GM19463 (cell line): Measurements from ENCODE around the gene IRF4.

ENCODE experiments used
- ATAC-seq: cut with Tn5 transposase; IDR thresholded peaks from one replicate; pipeline ENCODE4 v1.9.1; 2021; ENCODE audit warnings: mild to moderate bottlenecking, moderate library complexity; ENCODE audit not compliant: unreplicated experiment

IRF4 gene

DNA sequence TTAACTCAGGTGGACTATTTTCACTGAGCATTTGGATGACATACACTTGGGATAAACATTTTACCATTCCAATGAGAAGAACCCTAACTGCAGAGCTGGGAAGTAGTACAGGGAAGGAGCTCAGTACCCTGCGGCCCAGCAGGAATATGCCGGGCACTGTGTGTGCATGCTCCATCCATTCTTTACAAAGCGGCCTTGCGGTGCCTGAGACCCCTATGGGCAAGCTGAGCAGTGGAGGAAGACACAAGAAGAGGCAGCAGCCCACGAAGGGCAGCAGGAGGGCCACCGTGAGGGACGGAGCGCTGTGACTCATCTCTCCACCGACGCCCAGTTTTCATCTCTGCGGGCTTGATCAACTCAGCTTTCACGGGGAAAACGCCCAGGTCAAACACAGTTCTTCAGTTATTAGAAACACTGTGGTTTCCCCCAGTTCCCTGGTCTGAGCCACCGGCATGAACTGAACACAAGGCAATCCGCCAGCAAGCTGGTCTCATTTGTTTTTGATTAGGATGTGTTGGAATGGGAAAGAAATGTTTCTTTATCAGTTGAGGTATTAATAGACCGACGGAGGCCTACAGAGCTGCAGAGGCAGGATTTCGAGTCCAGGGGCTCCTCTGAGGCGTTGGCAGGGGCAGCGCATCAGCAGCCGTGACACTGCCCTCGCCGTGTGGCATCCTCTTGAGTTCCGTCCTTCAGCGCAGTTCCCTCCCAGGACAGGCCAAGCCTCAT is 44.9 kb downstream of the IRF4 start:
- no peak for ATAC-seq

DNA sequence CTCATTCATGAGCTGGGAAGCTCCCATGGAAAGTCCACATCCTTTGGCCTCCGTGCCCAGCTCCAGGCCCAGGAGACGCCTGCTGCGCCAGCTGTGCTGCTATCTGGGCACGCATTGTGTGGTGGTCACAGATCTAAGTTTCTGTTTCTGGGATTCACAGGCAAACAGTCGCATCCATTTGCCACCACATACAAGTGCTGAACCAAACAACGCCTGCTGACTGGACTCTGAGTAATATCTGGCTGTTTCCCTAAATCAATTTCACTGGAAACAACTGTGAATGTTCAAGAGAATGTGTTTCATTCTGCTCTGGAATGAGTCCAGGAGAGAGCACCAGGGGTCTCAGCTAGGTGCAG is 45.5 kb downstream of the IRF4 start:
- ATAC-seq = no peak

DNA sequence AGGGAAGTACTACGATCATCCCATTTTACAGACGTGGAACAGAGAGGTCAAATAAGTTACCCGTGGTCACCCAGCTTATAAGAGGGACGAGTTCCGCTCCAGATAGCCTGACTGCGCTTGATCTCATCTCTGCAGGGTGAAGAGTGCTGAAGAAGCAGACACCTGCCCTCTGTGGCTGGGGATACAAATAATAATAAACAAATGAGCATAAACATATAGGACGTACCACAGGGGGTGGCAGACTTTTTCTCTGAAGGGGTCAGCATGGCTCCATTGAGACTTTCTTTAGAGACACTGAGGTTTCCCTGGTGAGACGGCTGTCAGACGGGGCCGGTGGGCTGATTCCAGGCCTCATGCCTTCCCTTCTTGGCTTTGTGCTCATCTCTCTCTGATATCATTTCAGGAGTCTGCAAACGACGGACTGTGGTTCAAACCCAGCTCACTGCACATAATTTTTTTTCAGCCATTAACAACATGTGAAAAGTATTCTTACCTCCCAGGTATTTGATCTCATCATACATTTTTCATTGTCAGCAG is 47.1 kb downstream of the IRF4 start:
- ATAC-seq = no peak

DNA sequence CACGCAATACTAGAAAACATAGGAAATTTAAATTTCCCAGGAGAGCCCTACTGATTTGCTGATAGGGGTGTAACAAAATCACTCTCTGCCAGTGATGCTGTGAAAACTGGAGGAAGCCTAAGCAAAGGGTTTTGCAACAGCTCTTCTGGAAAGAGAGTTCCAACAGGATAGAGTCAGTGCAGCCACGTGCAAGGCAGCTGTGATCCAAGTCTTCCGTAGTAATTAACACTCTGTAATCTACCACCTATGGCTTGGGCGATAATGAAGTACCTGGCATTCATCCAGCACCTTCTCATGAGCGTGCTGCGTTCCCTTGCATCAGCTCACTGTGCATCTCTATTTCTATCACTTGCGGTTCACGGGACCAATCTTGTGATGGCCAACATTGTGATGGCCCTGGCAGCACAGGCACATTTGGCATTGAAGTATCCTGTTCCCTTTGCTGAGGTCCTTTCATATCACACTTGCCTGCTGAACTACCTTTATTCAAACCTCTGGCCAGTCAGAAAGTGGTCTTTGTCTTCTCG is 48.2 kb downstream of the IRF4 start:
- ATAC-seq = no peak

DNA sequence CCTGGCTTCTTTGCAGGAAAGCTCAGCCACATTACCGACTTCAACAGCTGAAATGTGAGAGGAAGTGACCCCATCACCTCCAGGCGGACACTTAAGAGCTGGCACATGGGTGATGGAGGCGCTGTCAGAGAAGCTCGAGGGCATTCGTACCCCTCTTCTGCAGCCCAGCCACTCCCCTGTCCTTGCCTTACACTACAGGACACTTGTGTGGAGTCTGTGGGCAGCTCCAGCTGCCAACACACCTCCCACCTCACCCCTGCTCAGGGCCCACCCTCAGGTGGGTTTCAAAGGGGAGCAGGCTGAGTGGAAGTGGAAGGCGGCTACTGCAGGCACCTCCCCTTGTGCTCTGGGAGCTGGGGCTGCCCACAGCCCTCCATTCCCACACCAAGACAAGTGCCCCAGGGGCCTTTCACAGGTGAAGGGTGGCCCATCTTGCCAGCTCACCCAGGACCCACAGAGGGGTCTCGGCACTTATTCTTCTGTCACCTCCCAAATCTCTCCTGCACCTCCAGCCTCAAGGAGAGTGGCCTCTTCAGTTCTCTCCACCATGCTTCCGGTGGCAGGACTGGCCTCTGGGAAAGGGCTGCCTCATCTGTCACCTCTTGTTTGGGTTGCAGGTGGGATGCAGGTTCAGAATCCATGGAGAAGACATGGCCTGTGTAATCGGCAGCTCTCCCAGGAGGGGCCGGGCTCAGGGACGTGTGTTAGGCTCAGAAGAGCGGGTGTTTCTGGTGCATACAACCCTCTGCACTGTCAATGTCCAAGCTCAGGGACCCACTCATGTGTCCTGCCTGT is 49.8 kb downstream of the IRF4 start:
- ATAC-seq = no peak

DNA sequence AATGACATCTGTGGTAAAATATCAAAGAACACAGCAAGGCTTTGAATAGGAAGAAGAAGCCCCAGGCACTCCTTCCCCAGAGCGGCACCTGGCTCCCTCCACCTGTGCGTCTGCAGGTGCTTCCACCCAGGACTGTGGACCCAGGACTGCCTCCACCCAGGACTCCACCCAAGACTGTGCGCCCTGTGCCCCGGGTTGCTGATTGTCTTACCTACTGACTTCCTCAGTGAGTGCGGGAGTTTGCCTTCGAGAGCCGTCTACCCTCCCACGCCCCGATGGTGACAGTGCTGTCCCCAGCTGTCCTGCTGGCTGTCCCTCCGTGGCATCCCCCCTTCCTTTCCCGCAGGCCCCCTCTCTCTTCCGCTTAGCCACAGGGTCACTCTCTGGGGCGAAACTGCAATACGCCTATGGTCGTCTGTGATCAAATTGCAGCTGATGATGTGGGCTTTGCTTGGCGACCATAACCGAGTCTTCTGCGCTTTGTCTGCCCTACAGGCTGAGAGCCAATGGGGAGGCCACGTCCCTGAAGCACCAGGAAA is 52.1 kb downstream of the IRF4 start:
- no peak for ATAC-seq

DNA sequence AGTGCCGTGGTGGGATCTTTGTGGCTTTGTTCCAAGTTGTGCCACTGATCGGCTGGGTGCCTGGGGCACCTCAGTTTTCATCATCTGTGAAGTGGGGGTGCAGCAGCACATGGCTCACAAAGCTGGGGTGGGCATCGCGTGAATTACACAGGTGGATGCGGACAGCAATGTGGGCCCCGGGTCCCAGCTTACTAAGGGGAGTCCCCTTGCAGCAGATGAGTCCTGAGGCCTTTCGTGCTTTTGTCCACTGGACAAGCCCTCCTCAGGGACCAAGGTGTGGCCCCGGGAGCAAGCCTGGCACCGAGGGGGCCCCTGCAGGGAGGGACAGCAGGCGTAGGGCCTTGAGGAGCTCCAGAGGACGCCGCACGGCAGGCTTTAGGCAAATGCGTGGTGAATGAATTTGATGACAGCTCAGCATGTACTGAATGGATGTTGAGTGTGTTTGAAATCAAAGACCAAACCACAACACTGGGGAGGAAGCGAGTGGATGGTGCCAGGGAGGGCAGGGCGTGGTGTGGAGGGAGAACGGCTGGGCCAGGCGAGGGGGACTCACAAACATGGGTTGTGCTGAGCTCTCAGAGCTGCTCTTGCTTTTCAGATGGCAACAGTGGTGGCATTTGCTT is 53.2 kb downstream of the IRF4 start:
- ATAC-seq = no peak

DNA sequence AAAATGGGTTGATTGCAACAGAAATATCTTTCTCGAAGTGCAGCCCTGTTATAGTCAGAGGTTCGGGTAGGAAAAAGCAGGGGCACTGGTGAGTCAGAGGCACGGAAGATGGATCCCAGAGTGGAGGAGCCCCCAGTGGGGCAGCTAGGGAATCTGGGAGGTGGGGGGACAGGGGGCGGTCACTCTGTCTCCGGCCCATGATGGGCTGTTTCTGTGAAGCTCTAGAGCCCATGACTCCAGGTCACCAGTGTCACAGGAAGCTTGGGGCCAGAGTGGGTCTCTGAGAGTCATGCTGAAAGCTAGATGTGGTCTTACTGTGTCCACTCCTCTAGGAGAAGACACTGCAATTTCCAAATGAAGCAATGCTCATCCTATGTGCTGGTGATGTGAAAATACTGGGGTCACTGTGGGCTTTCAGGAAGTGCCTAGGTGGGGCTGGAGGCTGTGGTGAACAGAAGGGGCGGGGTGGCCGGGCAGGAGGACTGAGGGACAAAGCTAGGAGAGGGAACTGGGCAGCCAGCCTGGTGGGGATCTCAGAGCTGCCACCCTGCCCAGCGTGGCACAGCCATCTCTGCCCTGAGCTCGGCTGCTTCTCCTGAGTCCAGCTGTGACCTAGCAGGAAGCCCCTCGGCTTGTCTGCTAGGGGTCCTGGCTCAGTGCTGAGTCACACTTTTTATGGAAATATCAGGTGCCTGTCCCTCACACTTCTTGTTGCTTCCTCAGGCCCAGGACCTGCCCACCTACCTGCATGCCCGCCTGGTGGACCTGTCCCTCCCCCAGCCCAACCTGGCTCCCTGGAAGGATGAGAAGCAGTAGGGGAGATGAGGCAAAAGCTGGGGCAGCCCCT is 54.2 kb downstream of the IRF4 start:
- ATAC-seq = no peak

DNA sequence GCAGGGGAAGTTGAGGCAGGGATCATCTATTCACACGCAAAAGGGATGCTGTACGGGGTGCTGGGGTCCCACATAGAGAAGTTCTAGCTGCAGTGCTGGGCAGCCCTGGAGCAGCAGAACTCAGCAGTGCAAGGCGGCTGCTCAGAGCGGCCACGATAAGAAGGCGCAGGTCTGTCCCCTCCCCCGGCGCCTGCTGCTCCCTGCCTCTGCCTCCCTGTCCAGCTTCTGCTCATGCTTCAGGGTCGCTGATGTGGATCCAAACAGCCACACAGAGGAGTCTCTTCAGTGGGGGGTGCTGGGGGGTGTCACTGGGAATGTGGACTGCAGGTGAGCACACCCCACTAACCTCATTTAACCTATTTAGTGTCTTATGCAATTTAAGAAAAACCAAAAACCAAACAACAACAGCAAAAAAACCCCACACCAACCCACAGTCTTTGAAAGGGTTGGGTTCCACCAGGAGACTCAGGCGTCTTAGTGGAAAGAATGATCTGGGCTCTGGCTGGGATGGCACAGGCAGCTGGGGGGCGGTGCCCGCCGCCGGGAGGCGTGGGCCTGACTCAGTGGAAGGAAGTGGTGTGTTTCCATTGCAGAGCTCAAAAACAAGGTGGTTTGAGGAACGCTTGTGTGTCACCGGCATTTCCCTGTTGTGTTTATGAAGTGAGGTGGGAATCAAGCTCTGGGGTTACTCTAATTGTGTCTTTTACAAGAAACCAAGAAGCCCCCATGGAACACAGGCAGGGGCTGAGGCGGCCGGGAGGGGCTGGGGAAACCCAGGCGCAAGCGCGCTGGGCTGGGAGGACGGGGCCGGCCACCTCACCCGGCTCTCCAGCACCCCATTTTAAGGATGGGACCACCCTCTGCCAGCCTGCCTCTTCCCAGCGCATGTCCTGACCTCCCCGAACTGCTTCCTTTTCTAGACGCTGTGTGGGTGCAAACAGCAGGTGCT is 55.1 kb downstream of the IRF4 start:
- ATAC-seq = no peak

DNA sequence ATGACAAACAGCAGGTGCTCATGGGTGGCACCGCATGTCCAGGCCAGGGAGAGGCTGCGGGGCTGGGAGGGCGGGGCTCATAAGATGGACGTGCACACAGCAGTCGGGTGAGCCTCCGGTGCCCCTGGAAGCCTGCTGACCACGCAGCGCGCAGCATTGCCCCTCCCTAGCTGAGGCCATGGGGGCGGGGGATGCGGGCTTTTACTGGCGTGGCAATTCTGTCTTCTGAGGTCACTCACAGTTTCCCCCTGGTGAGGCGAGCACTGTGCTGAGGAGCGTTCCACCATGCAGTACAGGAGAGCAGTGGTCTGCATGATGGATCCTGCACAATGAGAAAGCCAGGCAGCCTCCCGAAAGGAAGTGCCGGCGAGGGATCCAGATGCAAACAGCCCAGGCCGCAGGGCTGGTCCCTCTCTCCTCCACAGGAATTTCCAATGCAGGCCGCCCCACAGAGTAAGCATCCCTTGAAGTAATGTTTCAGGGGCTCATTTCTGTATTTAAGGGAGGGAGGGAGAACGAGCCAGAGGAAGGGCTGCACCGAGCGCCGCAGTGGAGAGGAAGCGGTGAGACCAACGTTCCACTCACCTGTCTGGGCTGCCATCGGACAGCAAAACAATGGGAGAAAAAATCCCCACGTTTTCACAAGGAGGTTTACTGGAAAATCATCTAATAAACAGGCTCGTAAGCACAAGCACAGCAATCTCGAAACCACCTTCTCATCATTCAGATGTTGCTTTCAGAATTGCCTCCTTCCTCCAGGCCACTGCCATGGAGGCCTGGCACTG is 56.0 kb downstream of the IRF4 start:
- no peak for ATAC-seq

DNA sequence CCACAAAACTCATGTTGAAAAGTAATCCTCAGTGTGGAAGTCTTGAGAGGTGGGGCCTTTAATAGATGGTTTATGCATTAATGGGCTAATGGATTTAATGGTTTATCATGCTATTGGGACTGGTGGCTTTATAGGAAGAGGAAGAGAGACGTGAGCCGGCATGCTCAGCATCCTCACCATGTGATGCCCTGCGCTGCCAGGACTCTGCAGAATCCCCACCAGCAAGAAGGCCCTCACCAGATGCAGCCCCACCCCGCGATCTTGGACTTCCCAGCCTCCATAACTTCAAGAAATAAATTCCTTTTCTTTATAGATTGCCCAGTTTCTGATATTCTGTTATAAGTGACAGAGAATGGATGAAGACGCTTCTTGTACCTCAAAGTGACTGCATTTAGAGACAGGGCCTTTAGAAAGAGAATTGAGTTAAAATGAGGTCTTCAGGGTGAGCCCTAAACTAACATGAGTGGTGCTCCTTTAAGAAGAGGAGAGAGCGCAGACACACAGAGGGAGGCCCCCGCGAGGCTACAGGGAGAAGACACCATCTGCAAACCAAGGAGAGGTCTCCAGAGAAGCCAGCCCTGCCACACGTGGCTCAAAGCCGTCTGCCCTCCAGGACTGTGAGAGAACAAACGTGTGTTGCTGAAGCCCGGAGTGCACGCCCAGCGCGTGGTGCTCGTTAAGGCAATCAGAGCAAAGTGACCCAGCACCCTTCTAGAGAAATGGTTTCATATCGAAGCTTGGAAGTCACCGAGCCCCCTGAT is 56.9 kb downstream of the IRF4 start:
- ATAC-seq = no peak

DNA sequence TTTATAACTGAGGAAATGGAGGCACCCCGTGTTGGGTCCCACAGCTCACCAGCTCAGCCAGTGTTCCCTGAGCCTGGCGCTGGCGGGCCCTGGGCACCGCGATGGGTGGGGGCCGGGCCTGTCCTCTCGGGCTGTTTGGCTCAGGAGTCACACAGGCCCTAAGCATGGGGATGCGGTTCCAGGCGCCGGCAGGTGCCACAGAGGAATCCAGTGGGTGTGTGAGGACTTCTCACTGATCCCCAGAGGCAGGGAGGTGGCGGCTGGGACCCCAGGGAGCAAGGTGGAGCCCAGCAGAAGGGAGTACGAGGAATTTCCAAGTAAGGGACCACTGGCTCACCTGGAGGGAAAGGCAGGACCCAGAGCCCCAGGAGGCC is 57.5 kb downstream of the IRF4 start:
- no peak for ATAC-seq

DNA sequence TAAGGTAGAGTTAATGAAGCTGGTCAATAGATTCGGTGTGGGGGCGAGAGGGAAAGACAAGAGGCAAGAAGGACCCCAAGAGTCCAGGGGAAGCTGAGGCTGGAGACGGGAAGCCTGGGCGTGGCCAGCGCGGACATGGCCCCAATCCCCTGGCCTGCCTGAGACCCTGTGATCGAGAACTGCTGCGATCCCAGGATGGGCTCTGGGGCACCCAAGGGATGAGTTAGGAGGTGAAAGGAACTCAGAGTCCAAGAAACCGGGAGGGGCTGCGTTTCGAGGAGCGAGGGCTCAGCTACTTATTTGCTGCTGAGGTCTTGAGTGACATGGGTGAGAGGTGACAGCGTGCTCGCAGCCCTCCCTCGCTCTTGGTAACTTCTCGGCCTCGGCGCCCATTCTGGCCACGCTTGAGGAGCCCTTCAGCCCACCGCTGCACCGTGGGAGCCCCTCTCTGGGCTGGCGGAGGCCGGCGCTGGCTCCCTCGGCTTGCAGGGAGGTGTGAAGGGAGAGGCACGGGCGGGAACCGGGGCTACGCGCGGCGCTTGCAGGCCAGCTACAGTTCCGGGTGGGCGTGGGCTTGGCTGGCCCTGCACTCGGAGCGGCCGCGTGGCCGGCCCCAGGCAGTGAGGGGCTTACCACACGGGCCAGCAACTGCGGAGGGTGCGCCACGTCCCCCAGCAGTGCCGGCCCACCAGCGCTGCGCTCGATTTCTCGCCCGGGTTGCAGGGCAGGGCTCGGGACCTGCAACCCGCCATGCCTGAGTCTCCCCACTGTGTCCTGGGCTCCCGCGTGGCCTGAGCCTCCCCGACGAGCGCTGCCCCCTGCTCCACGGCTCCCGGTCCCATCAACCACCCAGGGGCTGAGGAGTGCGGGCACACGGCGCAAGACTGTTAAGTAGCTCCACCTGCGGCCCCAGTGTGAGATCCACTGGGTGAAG is 58.2 kb downstream of the IRF4 start:
- no peak for ATAC-seq

DNA sequence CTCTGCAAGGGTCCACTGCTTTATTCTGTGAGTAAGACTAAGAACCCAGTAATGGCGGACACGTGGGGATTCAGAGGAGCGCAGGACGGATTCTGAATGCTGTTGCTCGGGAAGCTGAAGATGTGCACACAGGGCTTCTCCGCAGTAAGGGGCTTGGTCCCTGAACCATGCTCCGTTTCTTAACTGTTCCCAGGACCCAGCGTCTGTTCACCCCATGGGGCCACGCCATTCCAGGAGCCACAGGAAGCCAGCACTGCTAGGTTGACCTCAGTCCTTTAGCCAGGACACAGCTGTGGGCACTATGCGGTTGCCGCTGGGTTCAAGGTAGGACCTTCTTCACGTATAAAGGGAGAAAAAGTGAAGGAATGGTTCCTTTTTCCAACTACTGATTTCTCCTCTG is 59.8 kb downstream of the IRF4 start:
- ATAC-seq = no peak

DNA sequence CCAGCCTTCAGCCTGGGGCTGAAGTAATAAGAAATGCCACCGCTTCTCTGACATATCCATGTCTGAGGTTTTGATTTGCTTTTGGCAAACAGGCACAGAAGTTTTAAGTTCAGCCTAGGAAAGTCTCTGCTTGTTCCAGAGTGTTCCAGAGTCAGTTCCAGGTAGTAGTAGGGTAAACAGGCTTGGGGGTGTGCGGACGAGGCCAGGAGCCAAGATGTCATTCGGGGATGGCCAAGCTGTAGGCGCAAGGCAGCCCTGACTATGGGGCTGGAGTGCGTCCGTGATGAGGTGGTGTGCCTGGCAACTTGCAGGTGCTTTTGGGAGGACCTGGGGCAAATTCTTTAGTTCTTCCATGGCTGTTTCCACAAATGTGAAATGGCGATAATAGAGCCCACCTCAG is 60.3 kb downstream of the IRF4 start:
- no peak for ATAC-seq

DNA sequence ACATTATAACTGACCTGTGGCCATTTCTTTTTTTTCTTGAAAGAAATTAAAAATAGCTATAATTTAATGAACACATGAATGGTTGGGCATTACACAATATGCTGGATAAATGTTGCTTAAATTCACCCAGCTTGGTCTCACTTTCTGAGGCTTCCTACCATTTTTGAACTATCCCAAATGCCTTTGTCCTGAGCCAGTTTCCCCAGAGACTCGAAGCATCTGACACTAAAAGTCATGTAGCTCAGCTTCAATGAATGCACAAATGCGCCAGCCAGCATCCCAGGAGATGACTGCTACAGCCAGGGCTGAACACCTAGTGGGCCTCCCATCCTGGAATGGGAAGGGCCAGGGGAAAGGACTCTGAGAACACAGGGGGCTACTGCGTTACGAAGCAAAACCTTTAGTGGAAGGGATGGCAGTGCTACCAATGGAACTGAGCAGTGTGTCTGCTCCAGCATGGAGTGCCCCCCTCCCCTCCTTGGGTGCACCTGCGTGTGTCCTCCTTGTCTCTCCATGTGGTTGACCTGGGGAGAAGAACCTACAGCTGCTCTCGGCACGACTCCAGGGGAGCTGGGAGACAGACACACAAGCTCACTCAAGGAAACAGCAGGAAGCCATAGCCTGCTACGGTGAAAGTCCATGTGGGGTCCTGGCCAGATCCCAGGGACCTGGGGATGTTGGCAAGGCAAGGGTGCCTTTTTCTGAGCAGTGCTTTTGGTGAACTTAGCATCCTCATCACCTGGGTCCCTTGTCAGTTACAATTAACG is 60.9 kb downstream of the IRF4 start:
- ATAC-seq = no peak
